GM21825 (cell line): ENCODE data around the gene NR2C1.

Source experiments
- ATAC-seq: cut with Tn5 transposase; IDR thresholded peaks from one replicate; pipeline ENCODE4 v1.9.1; 2021; ENCODE audit warnings: mild to moderate bottlenecking, moderate library complexity; ENCODE audit not compliant: unreplicated experiment

NR2C1 gene

DNA sequence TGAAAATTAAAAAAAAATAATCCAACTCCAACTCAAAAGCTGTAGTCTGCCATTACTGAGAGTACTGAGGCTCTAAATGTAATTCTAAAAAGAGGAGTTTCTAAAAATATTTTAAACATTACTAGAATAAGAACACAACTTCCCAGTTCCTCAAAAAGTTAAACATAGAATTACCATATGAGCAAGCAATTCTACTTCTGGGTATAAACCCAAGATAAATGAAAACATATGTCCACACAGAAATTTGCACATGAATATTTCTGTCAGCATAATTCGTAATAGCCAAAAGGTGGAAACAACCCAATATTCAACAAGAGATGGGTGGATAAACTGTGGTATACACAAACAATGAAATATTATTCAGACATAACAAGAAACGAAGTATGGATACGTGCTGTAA lies 15.0 kb upstream of the NR2C1 start:
- ATAC-seq, result peak; percentile 66

DNA sequence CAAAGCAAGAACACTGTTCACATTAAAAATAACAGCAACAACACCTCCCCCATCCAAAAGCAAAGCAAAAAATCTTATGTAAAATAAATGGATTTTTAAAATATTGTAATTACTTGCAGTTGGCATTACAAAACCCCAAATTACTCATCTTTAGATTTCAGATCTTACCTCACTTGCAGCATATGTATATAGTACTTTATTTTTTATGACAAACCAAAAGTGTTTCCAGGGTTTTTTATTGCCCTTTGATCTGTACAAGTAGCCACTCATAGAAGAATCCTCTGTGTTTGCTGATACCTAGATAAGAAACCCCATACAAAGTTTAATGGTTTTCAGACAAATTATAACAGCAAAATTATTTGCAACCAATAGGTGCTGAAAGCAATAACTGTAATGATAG lies 12.2 kb upstream of the NR2C1 start:
- ATAC-seq, result no peak

DNA sequence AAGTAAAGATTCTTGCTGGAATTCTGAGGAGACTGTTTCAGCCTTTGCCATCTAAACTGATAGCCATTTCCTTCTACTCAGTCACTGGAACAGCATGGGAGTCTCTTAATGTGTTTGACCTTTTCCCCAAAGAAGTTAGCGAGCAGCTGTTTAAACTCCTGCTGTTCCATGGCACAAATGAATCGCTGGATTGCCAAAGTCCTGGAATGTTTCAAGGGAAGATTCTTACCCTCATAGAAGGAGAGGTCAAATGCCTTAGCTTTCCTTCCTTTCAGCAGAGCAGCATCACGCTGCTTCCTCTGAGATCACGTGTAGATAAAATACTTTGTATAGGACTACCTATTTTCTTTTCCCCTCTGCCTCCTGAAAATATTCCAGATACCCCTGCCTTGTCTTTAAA lies 10.5 kb upstream of the NR2C1 start:
- no peak for ATAC-seq

DNA sequence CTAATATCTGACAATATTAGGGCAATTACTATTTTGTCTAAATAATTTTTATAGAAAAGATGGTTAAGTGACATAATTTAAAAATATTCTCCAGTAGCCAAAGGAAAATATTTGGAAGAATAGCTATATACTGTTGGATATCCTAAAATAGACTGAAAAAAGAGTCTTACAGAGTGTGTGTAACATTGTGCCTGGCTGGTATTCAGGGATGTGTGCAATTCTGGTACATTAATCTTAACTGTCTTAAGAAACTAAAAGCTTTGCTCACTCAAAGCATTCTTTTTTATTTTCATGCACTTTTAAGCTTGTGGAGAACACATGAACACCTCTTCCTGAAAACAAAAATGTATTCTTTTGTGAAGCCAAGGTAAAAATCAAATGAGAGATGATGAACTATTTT lies 10.1 kb upstream of the NR2C1 start:
- ATAC-seq, result no peak

DNA sequence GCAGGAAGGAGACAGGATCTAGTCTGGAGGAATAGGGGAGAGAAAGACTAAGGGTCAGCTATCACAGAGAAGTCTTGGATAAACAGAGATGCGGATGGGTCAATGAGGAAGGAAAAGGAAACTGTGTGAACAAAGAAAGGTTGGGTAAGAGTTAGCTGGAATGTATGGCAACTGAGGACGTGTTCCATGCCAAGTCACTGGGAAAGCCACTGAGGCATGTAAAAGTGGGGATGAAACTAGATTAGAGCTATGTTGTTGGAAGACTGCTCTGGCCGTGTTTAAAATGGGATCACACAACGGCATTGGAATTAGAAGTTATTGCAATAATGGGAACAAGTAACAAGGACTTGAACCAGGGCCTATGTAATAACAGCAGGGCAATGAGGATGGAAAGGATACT lies 3.9 kb upstream of the NR2C1 start:
- no peak for ATAC-seq

DNA sequence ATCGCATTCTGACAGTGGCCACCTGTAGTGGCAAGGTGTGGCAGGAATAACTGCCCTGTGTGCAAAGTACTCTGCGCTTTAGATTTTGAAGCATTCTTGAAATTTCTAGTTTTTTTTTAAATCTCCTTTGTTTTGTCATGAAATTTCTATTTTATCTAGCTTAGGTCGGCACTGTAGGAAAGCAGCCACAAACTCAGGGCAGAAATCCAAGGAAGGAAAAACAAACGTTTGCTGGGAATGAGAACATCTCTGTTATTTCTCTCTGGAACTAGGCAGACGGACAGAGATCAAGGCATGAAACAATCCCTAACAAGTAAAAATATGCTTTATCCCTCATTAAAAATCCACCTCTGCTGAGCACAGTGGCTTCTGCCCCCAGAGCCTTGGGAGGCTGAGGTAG lies 1.3 kb upstream of the NR2C1 start:
- ATAC-seq, result no peak

DNA sequence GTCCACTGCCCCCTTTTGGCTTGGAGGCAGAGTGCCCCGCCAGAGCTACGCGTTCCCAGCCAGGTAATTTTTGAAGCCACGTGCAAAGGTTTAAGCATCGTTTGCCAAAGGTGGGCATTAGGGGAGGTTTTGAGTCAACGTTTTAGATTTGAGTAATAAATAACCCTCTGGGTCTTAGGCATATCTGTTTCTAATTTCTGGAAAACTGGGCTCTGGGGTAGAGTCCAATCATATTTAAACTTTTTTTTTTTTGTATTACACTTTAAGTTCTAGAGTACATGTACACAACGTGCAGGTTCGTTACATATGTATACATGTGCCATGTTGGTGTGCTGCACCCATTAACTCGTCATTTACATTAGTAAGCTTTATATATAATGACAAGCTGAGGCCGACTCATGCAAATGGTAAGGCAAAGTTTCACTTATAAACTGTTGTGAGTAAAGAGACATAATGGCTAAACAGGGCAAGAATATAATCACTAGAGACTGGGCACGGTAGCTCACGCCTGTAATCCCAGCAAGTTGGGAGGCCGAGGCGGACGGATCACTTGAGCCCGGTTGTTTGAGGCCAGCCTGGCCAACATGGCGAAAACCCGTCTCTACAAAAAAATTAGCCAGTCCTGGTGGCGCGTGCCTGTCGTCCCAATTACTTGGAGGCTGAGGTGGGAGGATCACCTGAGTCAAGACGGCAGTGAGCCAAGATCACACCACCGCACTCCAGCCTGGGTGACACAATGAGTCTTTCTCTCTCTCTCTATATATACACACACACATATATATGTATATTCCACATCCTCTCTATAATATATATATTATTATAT lies 491 bp upstream of the NR2C1 start:
- no peak for ATAC-seq

DNA sequence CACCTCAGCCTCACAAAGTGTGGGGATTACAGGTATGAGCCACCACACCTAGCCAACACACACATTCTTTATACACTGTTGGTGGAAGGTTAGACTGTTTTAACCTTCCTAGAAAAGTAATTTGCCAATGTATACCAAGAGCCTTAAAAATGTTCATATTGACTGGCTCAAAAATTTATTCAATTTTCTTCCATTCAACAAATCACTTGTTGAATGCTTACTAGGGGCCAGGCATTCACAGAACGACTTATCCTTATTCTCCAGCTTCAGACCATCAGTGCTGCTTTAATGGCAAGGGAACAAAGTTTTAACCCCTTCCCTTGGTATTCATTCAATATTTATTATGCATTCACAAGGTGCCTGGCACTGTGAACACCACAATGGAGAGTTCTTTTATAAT lies 3.0 kb downstream of the NR2C1 start:
- no peak for ATAC-seq

DNA sequence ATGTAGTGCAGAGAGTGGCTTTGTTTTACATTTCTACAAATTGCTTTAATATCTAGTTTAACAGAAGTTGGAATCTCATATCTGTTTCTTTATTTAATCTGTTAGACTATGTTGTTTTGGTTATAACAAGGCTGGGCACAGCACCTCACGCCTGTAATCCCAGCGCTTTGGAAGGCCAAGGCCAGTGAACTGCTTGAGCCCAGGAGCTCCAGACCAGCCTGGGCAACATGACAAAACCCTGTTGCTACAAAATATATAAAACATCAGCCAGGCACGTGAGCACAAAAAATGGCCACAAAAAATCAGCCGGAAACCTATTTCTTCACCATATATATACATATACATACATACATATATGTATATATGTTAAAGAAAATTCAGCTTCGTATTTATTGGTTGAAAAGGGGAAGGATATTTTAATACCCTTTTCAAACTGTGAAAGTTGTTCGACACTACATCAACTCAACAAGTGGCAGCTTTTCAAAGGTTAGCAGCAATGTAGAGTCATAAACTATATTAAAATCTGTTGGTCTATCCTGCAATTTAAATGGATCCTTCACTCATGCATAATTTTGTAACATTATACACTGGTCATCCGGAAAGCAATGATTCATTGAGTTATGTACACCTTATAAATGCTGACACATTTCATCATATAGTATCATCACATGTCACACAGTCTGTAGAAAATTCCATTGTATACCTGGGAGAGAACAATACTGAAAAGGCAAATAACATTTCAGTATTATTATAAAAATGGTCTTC lies 7.1 kb downstream of the NR2C1 start:
- ATAC-seq, result no peak

DNA sequence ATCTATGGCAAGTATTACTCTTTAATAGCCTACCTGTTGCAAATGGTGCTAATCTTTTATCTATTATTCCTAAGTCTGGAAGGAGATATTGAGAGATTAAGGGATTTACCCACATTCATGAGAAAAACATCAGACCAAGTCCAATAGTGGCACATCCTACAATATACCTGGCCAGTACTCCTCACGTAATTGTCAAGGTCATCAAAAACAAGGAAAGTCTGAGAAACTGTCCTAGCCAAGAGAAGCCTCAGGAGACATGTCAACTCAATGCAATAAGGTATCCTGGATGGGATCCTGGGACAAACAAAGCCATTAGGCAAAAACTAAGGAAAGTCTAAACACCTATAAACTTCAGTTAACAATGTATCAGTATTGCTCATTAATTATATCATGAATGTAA lies 12.5 kb downstream of the NR2C1 start:
- ATAC-seq, result no peak

DNA sequence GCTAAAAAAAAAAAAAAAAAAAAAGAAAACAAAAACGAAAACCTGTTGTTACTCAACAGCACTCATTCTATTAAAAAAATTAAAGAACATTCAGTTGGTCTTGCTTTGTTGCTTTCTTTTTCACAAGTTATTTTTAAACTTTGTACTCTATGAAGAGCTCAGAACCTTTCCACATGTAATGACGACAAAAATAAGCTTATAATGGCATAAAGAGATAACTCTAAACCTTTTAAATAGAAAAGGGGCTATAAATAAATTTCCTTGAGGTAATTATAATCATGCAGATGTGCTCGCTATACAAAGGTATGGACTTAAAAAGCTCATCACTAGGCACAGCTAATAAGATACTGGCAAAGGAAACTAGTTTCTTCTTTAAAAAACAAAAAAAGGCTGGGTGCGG lies 13.4 kb downstream of the NR2C1 start:
- no peak for ATAC-seq

DNA sequence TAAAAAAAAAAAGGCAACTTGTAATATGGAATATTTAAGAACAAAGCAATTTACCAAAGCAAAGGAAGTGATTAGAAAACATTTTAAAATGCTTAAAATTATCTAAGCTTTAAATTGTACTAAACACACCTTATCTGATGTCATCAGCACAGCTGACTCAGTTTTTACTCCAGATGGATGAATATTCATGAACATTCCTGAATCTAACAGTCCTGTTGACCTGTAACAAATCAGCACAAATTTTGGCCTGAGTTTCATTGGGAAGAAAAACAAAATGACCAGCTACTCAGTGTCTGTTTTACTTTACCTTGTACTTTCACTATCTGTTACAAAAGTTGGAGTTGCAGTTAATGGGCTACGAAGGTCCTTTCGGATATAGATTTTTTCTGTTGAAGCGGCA lies 16.0 kb downstream of the NR2C1 start:
- ATAC-seq, result no peak

DNA sequence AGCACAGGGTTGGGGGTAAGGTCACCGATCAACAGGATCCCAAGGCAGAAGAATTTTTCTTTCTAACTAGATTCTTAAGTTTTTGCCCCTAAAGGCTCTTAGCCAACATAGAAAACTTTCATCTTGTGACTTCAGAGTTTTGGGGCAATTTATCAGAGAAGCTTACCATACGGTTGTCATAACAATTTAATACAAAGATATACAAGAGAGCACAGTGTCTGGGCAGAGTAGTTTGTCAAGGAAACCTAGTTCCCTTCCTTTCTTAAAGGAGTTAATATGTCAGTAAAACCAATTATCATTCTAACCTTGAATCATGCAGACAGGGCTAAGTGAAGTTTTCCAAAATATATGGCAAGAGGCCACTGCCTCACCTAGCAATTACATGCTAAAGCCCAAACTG lies 18.4 kb downstream of the NR2C1 start:
- no peak for ATAC-seq

DNA sequence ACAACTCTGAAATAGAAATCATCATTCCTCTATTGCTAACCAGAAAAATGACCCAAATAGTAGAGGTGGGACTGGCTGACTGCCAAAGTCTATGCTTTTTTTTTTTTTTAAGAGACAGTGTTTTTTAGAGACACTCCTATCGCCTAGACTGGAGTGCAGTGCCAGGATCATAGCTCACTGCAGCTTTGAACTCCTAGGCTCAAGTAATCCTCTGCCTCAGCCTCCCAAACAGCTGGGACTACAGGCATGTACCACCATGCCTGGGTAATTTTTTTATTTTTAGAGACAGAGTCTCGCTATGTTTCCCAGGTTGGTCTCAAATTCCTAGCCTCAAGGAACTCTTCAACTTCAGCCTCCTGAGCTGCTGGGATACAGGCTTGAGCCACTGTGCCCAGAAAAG lies 19.2 kb downstream of the NR2C1 start:
- no peak for ATAC-seq

DNA sequence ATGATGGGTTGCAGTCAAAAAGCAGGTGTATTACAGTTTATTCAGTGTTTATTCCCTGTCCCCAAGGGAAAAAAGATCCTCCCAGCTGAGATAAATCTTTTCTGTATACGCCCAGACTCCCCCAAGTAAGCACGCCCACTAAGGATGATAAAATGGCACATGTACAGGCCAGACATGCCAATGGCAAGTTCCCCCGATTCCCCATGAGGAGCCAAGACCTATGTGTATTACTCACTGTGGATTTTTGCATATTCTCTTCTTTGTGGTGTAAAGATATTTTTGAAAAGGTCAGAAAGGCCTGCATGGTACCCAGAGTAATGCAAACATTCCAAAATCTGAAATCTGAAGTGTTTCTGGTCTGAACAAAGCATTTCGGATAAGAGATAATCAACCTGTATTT lies 22.2 kb downstream of the NR2C1 start:
- ATAC-seq, result no peak

DNA sequence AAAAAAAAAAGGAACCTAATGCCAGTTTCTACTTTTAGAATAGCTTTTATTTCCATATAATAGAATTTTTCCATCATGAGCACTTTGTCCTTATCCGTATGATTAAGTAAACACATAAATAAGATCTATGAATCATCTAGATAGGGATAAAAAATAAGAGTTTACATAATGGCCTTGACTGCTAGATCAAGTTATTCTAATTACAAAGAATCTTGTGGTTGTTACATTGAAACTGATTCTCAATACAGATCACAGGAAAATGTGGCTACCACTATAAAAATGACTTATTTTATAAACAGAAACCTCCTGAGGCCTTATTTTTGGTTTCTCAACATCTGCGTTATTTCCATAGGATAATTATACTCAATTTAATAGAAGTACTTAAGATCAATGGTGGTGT lies 35.5 kb downstream of the NR2C1 start:
- ATAC-seq, result no peak

DNA sequence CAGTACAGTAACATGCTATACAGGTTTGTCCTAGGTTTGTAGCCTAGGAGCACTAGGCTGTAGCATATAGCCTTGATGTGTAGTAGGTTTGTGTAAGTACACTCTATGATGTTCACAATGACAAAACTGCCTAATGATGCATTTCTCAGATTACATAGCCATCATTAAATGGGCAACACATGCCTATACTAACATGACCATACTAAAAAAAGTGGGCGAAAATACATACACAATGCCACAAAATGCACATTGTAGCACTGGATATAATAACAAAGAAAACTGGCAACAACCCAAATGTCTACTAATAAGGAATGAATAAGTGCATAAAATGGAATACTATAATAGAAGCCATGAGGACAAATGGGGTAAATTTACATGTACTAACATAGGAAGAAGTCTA lies 38.7 kb downstream of the NR2C1 start:
- ATAC-seq, result no peak

DNA sequence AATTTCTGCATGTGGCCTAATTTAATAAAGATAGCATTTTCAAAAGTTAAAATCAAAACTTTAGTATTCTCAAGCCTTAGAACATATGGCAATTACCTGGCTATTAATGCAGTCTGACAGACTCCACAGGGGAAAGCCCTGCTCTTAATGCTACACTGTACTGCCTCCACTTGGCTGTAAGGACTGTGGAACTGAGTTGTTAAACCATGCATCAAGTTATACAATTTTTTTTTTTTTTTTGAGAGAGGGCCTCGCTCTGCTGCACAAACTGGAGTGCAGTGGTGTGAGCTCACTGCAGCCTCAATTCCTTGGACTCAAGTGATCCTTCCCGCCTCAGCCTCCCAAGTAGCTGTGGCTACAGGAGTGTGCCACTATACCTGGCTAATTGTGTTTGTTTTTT lies 50.9 kb downstream of the NR2C1 start:
- no peak for ATAC-seq

DNA sequence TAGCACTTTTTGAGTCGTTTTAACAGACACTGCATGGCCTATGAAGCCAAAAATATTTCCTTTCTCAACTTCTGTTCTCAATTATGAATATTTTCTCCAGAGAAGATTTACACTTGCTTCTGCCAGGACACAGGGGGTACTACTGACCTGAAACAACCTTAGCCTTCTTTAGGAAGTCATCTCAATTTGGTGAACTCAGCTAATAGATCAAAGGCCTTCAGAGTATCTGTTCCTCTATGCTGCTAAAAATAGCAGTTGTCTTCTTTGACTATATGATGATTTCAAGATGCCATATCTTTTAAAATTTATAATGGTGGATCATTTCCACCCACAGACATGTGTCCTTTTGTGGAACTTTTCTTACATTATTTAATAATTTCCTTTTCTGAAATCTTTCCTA lies 55.9 kb downstream of the NR2C1 start:
- no peak for ATAC-seq

DNA sequence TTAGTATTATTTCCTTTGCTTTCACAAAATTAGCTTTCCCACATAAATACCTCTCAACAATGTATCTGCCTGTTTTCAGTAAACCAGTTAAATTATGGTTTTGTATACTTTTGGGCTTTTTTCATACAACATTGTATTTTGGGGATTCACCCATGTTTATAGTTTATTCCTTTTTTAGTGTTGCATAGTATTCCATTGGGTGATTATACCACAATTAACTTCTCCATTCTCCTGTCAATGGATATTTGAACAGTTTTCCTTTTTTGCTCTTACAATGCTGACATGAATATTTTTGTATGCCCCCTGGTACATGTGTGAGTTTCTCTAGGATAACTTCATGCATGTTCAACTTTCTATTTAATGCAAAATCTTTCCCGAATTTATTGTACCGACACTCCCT lies 57.3 kb downstream of the NR2C1 start:
- no peak for ATAC-seq

DNA sequence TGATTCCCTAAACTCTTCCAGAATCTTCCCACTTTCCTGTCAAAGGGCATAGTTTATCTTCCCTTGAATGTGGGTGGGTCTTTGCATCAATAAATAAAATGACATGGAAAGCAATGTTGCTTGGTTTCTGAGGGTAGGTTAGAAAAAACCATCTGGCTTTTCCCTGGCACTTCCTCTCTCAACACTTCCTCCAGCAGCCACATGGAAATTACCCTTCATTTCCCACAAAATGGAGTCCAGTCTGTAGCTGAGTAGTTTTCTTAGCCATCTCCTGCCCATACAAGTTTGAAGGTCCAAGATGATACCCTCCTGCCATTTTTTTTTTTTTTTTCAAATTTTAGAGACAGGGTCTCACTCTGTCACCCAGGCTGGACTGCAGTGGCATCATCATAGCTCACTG lies 58.9 kb downstream of the NR2C1 start:
- no peak for ATAC-seq

DNA sequence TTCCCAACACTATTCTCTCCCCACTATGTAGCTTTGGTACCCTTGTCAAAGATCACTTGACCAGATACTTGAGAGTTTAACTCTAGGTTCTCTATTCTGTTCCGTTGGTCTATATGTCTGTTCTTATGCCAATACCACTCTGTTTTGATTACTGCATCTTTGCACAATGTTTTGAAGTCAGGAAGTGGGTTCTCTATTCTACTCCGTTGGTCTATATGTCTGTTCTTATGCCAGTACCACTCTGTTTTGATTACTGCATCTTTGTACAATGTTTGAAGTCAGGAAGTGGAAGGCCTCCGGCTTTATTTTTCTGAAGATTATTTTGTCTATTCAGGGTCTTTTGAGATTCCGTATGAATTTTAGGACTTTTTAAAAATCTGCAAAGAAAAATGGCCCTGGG lies 67.2 kb downstream of the NR2C1 start:
- no peak for ATAC-seq

DNA sequence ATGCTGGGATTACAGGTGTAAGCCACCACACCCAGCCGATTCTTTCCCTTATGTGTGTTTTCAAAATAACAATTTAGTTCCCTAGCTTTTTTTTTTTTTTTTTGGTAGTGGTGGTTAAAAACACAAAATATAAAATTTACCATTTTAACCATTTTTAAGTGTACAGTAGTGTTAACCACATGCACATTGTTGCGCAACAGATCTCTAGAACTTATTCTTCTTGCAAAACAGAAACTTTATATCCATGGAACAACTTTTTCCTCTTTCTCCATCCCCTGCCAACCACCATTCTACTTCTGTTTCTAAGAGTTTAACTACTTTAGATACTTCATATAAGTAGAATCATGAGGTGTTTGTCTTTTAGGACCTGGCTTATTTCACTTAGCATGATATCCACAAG lies 68.8 kb downstream of the NR2C1 start:
- ATAC-seq, result no peak
